Measurements from ENCODE around the gene AMN. TPM values are rescaled to one million over a fixed set of nuclear protein-coding genes. Genes with fewer than 3 reads are reported as not detected.
"Not testable (repeated sequence)": the region's sequence is repeated elsewhere in the genome, so short reads cannot be mapped to it uniquely, and the experiment has no call there.

Gene AMN
- total and polyA plus RNA-seq, 2 experiments from 2014 or later, result 0.69 to 1.2 TPM

GRCh38 chr14:102875652-102876051, 46.8 kb upstream of the AMN start (continued):
- TF ChIP-seq CTCF (conservative IDR thresholded peaks at IDR 0.05; ENCODE audit: low read depth in 2 of 2) (no peak), CREB1 (CRISPR knock-in tag; IDR thresholded peaks at IDR 0.05; ENCODE audit: low read depth) (no peak), STAT1 (IDR thresholded peaks at IDR 0.05; ENCODE audit: unreplicated experiment) (no peak), POLR2AphosphoS5 (IDR thresholded peaks at IDR 0.05; ENCODE audit: low read depth) (no peak), ZNF462 (CRISPR knock-in tag; IDR thresholded peaks at IDR 0.05) (no peak), ZNF114 (CRISPR knock-in tag; IDR thresholded peaks at IDR 0.05) (no peak), ZNF331 (CRISPR knock-in tag; IDR thresholded peaks at IDR 0.05; ENCODE audit: low read depth) (no peak), EZH2 (IDR thresholded peaks at IDR 0.05; ENCODE audit: low read depth, unreplicated experiment) (no peak)

GRCh38 chr14:102877511-102877910, 45.0 kb upstream of the AMN start:
- H3K4me2 ChIP-seq; H3K27ac ChIP-seq (ENCODE audit: low read depth); H3K9me3 Mint-ChIP-seq; H3K4me3 ChIP-seq; ATAC-seq; H2AFZ ChIP-seq; H3K36me3 Mint-ChIP-seq (ENCODE audit: low read depth); H3K4me1 ChIP-seq (ENCODE audit: insufficient read depth); H3K36me3 ChIP-seq (ENCODE audit: insufficient read depth); H3K4me1 Mint-ChIP-seq; H3K4me3 Mint-ChIP-seq; H3K27ac Mint-ChIP-seq; H3K9me2 ChIP-seq (ENCODE audit: insufficient read depth); DNase-seq (ENCODE audit: low spot score); H3K27me3 ChIP-seq (ENCODE audit: insufficient read depth); H4K20me1 ChIP-seq (replicated peaks; ENCODE audit: insufficient read depth); H3F3A ChIP-seq (replicated peaks; ENCODE audit: low read depth); H3K79me2 ChIP-seq (replicated peaks; ENCODE audit: insufficient read depth); H3K27me3 Mint-ChIP-seq (ENCODE audit: insufficient read depth, low read depth, poor library complexity): not testable (repeated sequence)

Measured in GM23338 (cell line).